NCI-H2107 (cell line): ENCODE measurements around the gene FMO1.
"Not testable (repeated sequence)": the region's sequence is repeated elsewhere in the genome, so short reads cannot be mapped to it uniquely, and the experiment has no call there.

Source experiments
- DNase-seq: peaks from one replicate; lab custom pipeline; 2025; lab: John Stamatoyannopoulos, UW

The FMO1 gene

DNA sequence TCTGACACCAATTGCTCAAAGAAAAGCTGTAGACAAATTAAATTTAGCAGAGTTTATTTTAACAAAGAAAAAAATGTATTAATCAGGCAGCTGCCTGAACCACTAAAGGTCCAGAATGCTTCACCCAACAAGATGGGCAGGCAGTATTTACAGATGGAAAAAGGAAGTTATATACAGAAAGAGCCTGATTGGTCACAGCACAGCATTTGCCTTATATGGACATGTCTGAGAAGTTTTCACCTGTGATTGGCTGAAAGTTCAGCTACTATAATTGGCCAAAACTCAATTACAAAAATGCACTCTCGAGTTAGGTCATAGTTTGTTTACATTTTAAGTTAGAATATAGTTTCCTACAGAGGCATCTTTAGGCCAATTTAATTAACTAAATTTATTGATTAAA lies 15.1 kb upstream of the FMO1 start:
- no peak for DNase-seq

DNA sequence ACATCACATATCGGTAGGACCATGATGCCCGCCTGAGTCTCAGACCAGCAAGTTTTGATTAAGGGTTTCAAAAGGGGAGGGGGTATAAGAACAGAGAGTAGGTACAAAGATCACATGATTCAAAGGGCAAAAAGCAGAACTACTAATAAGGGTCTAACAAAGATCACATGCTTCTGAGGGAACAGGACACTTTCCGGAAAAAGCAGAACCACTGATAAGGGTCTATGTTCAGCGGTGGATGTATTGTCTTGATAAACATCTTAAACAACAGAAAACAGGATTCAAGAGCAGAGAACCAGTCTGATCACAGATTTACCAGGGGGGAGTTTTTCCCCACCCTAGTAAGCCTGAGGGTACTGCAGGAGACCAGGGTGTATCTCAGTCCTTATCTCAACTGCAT lies 12.1 kb upstream of the FMO1 start:
- DNase-seq: not testable (repeated sequence)

DNA sequence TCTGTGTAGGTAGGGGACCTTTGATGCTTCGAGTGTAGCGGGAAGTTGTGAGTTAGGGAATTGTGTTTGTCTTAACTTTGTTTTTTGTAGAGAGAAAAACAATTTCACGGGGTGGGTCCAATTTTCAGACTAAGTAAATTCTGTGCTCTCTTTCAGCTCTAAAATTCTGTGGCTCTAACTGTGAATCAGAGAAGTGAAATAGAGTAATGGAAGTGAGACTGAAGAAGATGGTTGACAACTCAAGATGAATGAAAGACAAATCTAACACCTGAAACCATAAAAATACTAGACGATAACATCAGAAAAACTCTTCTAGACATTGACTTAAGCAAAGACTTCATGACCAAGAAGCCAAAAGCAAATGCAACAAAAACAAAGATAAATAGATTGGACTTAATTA lies 4.4 kb upstream of the FMO1 start:
- no peak for DNase-seq

DNA sequence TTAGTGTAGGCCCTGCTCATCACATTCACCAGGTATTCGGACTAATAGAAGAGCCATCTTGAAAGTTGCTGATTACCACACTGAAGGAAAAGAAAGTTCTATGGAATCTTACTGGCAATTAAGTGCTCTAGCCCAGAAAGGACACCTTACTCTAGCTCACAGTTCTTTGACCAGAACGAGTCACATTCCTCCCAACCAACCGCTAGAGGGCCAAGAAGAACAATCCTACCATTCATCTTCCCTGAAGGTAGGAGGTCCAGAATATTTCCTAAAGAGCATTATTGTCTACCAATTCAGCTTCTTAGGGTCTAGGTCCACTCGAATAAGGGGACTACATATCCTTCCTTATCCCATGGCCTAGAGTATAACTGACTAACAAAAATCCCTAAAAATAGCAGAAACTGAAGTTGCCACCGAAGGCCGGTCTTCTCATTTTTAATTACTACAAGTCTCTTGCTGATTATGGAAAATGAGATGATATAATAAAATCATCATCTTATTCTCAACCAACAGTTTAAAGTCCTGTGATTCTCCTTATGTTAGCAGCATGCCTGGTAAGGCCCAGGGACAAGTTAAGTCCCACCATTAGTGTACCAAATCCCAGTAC lies 2.7 kb upstream of the FMO1 start:
- no peak for DNase-seq

DNA sequence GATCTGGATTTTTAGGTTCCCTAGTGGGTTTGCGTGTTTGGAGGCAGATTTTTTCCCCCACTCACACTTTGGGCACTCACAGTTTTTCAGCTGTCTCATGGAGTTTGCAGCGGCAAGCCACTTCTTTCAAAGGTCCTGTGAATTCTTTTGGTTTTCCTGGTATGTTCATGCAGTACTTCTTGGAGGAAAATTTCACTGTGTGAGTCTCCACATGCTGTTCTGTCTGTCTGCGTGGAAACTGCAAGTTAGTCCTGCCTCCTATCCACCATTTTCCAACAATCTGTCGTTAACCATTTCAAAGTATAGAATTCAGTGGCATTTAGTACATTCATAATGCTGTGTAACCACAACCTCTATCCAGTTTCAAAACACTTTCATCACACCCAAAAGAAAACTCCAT lies 793 bp upstream of the FMO1 start:
- no peak for DNase-seq

DNA sequence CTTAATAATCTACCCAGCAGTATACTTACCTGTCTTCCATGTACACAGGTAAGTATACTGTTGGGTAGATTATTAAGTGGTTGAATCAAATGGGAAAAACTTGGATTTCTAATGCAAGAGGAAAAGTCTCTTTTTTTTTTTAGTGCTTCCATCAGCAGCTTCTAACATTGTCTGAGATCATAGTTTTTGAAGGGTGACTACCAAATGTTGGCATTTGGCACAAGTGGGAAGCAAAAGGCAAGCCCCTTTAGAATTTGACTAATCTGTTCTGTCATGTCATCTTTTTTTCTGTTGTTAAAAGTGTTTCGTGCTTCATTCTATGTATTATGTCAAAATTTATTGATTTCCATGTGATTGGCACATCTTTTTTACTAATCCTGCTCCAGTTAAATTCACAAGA lies 547 bp downstream of the FMO1 start:
- DNase-seq: no peak

DNA sequence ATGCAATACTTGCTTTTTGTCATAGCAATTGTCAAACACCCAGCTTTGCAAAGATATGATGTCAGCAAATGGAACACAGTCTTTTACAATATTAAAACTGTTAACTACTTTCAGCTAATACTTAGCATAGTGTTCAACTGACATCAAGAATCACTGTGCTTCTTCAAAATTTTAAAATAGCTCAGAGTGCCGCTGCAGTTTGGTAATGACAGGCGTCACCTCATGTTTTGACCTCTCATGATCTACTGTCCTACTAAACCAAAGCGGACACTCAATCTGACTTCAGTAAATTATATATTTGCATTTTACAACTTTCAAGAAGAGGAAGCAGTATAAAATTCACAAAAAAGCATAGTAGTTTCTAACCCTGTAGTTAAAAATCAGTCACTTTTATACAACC lies 2.0 kb downstream of the FMO1 start:
- no peak for DNase-seq

DNA sequence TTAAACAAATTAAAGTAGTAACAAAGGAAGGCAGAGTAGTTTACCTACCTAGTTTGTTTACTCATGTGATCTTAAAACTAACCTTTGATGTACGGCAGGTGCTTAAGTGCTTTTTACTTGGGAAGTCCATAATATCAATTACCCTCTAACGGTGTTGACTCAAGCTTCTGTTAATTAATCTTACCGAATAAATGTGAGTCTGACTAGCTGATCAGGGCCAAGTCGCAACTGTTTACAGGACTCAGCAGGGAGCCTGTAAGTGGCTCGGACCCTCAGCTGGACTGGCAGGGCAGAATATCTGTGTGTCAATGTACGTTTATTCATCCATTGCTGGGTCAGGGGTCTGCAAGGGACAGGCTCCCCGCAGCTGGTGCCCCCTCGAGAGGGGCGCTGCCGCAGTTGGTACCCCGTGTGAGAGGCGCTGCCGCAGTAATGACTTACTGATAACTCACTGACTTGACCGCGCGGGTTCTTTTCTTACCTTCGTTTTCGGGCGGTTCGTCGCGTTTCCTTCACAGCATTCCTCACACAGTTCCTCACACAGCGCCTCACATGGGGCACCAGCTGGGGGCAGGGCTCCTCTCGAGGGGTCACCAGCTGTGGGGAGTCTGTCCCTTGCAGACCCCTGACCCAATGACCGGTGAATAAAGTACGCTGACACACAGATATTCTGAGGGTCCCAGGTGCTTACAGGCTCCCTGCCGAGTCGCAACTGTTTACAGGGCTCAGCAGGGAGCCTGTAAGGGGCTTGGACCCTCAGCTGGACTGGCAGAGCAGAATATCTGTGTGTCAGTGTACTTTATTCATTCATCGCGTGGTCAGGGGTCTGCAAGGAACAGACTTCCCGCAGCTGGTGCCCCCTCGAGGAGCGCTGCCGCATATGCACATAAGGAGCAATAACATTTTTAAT lies 3.0 kb downstream of the FMO1 start:
- DNase-seq: peak; percentile 21

DNA sequence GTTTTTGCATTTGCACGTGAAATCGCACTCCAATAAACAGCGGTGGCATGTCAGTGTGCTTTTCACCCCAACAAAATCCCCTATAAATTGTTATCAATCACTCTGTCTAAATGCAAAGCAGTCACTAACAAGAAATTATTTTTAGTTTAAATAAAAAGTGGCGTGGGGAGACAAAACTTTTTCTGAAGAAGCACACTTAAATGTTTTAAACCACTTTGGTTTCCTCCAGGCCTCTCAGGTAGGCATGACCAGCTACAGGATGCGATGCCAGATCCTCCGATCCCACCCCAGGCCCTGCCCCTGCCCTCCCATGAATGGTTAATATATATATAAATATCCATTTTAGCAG lies 3.6 kb downstream of the FMO1 start:
- DNase-seq: no peak

DNA sequence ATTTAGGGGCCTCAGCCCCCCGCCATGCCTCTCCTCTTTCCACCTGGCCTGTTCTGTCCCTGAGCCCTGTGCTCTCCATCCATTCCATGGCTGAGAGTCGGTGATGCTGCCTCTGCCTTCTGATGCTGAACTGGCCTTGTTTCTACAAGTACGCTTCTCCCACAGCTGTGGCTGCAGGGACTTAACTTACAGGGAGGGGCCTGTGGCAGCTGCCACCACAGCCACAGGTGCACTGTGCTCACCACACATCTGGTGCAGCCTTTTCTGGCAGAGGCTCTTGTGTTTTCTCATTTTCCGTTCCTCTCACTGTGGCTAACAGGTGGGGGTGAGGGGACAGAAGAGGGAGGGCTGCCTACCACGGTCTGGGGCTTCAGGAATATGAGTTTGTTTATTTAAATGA lies 4.2 kb downstream of the FMO1 start:
- peak; percentile 43 for DNase-seq

DNA sequence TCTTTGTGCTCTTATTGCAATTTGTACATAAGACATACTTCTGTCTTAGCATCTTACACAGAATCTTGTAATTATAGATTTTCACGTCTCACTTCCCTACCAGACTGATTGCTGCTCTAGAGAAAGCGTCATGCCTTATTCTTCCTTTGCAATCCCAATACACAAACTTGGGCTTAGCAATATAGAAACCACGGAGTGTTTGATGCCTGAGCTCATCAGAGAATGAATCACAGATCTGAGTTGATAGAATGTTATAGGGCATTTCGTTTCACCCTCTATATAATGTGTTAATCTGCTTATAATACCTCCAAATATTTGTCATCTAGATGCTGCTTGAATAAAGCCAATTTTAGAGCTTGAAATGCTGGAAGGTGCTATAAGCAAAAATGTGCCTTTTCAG lies 6.6 kb downstream of the FMO1 start:
- DNase-seq: no peak

DNA sequence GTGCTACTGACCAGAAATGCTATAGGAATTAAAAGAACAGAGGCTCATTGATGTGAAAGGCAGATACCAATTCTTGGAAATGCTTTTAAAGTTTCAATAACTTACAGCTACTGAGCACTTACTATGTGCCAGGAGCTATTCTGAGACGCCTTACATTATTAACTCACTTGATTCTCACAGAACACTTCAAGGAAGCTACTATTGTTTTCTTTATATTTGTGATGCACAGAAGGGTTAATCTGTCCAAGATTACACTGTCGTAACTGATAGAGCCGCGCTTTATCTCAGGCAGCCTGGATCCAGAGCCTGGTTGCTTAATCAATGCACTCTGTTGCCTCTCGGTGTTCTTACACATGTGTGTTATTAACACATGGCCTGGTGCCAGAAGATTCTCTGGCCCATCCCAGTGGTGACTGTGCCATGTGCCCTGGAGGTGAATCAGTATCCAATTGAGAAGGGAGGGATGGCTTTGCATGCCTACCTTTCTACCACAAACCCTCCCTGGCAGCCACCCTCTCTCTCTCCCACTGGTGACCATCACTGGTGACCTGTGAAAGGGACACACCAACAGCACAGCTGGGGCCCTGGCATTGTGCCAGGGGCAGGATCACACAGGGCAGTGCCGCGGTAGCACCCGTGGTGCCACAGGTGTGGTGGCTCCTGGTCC lies 8.8 kb downstream of the FMO1 start:
- DNase-seq: no peak

DNA sequence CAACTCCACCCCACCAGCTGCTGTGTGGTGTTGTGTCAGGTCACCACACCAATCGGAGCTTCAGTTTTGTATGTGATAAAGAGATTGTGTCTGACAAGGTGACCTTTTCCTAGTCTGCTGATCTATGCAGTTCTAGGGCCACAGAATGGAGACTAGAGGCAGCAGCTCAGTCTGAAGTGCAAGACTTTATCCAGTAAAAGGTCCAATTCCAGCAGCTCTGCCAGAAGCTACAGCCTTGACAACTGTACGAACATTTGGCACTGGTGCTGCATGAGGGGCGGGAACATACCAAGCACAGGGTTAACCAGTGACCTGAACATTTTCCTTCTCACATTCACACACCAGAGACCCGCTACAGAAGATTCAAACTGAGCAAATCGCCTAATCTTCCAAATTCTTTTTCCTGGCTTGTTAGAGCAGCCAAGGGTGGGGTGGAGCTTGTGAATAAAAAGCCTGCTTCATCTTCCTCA lies 9.3 kb downstream of the FMO1 start:
- DNase-seq: no peak

DNA sequence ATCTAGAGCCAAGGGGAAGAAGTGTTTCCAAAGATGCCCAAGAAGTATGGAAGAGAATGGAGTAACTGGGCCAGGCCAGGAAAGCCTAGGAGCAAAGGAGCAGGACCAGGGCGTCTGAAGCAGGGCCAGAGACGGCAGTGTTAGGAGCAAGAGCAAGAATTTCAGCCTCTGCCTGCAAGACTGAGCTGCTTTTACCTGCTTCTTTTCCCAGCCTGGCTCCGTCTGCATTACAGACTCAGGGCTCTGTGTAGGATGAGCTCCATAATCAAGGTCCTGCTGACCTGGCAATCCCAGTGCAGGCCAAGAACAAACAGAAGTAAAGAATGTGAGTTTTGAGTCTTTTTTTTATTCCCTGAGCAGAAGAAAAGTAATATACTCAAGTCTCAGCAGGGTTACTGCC lies 10.1 kb downstream of the FMO1 start:
- DNase-seq: no peak

DNA sequence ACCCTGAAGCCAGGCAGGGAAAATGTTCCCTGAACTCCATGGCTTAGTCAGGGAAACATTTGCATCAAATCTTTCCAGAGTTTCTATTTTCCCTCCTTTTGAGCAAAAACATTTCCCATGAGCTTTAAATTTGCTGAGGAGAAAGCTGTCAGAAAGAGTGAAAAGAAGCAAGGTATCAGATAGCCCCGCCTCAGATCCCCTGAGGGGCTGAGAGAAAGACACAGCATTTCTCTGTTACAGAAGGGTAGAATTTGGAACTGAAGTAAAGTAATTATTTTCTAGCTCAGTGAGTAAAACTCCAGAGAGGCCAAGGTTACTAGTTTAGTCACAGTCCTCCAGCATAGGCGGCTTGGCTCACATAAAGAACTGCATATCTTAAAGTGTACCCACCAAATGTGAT lies 10.6 kb downstream of the FMO1 start:
- no peak for DNase-seq

DNA sequence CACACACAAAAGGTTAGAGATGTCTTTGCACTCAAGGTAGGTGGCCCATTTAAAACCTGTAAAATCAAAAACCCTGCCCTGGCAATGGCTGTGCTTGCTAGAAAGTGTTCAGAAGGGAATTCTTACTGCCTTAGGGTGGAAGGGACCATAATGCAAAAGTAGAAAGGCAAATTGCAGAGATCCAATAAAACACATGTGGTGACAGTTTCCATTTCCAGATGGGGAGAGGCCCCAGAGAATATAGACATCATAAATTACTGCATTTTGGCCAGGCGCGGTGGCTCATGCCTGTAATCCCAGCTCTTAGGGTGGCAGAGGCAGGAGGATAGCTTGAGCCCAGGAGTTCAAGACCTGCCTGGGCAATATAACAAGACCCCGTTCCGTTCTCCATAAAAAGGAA lies 13.0 kb downstream of the FMO1 start:
- DNase-seq: no peak

DNA sequence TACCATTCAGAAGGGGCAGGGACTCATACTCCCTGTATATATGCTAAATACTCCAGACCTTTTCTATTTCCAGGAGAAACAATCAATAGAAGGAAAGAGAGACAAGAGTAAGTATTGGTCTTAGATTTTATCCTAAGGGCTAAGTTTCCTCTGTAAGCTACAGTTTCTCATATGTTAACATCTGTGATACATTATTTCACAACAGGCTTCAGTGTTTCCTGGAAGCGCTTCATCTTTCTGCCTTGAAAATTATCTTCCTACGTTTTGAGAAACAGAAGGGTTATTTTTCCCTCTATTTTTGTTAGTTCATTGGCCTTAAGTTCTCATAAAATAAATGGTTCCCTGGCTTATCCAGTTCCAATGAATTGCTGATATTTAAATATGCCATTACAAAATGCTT lies 15.6 kb downstream of the FMO1 start:
- no peak for DNase-seq

DNA sequence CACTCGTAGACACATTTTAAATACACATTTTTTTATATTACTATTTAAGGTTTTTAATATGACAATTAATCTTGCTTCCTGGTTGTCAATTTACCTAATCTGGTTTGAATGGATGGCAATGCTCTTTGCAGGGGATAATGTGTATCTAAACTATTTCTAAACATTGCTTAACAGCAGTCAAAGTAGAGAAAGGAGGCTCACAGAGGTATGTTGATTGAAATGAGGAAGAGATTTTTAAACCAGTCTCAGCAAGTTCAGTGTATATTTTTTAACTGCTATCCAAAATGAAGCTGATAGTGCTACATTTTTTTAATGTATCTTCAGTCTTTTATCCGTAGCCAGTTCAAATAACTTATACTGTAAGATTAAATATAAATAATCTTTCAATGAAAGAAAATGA lies 17.4 kb downstream of the FMO1 start:
- no peak for DNase-seq

DNA sequence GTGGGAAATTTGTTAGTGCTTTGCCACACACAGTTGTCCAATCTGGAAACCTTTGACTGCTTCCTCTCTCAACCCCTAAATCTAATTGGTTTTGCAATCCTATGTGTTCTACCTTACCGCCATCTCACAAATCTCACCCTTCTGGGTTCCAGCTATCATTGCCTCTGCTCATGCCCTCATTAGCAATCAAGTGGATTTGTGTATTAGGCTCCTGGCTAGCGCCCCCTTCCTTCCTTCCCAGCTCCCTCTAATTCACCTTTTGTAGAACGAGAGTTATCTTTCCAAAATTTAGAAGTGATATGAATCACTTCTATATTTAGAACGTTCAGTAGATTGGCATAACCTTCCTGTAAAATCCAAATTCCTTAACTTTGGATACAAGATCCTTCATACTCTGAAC lies 18.6 kb downstream of the FMO1 start:
- DNase-seq: no peak

DNA sequence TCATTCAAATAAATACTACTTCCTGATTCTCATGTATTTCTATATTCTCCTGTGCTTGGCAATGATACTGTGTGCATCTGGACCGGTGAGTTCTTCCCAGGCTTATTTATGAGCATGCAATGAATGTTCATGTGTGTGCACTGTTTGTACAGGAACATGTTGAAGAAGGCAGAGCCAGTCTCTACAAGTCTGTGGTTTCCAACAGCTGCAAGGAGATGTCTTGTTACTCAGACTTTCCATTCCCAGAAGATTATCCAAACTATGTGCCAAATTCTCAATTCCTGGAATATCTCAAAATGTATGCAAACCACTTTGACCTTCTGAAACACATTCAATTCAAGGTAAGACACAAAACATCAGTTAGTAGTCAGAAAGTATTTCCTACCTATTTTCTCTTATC lies 19.1 kb downstream of the FMO1 start:
- no peak for DNase-seq

DNA sequence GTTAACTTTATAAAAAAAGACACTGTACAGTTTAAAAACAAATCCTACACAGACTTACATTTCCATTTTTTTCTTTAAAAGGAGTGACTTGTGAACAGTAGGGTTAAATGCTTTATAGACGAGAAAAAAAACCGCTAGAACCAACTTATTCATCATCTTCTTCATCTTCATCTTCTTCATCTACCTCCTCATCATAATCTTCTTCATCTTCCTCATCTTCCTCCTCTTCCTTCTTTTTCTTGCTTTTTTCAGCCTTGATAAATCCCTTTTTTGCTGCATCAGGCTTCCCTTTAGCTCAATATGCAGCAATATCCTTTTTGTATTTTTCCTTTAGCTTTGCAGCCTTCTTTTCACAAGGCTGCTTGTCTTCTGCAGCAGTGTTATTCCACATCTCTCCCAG lies 22.5 kb downstream of the FMO1 start:
- no peak for DNase-seq

DNA sequence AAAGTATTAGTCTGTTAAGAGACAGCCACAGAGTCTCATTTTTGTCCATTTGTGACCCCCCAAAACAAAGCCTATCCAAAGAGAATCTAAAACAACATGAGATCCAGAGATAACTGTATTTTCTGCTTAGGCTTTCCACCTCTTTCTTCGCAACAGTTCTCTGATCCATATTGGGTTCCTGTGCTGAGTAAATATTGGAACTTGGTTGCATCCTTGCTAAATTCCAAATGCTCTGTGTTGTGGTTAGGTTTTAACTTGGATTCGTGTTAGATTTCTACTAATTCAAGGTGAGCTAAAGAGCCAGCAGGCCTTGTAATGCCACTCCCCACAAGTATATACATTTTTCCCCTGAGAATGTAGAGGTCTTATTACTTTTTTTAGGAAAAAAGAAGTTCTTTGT lies 29.2 kb downstream of the FMO1 start:
- DNase-seq: no peak

DNA sequence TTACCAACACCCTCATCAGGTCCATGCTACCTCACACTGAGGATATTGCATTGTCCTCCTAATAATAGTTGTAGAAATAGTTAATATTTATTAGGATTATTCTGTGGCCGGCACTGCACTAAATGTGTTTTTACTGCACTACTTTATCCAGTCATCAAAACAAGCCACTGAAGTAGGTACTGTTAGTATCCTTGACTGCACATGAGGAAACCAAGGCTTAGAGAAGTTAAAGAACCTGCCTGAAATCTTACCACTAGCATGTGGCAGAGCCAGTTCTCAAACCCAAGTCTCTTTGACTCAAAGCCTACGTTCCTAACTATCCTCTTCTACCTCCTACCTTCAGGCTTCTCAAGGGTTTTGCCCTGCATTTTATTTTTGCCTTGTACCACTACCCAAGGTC lies 30.9 kb downstream of the FMO1 start:
- no peak for DNase-seq
